ENCODE results near the gene GLUD1.

DNA sequence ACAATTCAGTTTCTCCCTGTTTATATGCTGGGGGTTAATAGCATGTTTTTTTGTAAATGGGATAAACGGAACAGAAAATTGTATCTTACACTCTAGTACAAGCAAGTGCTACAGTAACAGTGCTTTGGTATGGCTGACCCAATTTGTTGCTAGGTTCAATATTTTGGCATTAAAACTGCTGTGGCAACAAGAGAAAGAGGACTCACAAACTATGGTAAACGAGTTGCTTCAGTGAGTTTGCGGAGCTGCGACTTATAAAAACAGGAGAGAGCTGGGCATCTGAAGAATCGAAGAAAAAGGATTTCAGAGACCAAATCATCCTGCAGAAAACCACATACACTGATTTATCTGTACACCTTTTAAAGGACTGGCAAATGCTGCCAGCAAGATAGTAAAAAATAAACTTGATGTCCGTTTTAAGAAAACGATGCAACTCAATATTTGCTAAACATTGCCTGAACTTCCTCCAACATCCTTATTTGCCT, 2.2 kb downstream of the GLUD1 start:
- TF ChIP-seq, protein P1, sequence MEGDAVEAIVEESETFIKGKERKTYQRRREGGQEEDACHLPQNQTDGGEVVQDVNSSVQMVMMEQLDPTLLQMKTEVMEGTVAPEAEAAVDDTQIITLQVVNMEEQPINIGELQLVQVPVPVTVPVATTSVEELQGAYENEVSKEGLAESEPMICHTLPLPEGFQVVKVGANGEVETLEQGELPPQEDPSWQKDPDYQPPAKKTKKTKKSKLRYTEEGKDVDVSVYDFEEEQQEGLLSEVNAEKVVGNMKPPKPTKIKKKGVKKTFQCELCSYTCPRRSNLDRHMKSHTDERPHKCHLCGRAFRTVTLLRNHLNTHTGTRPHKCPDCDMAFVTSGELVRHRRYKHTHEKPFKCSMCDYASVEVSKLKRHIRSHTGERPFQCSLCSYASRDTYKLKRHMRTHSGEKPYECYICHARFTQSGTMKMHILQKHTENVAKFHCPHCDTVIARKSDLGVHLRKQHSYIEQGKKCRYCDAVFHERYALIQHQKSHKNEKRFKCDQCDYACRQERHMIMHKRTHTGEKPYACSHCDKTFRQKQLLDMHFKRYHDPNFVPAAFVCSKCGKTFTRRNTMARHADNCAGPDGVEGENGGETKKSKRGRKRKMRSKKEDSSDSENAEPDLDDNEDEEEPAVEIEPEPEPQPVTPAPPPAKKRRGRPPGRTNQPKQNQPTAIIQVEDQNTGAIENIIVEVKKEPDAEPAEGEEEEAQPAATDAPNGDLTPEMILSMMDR (conservative IDR thresholded peaks at IDR 0.05 in 1 of 2, IDR thresholded peaks at IDR 0.05 in 1 of 2; ENCODE audit: extremely low read depth in 1 of 2, insufficient read depth in 1 of 2, low read depth in 1 of 2, low read length in 2 of 2): no peak
- no peak for TF ChIP-seq EZH2 (IDR thresholded peaks at IDR 0.05; ENCODE audit: borderline replicate concordance, low read length)

All from mammary epithelial cell (primary cell).